GM21526 (cell line): ENCODE measurements around the gene FAM168A.

ENCODE experiments used
- ATAC-seq: cut with Tn5 transposase; IDR thresholded peaks from one replicate; pipeline ENCODE4 v1.9.1; 2021; ENCODE audit warnings: moderate library complexity; ENCODE audit not compliant: unreplicated experiment, low FRiP score

Gene FAM168A

DNA sequence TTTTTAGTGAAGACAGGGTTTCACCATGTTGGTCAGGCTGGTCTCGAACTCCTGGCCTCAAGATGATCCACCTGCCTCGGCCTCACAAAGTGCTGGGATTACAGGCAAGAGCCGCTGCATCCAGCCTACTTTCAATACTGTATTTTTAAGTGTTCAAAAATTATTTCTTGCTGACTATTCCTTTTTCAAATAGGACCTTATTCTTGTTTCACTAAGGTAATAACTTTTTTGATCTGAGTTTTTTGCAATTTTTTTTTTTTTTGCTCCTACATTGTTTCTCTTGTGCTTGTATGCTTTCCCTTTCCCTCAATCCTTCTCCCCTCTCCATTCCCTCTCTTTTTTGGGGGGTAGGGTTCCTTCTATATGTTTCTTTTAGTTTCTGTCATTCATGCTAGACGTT is 73.1 kb downstream of the FAM168A start:
- no peak for ATAC-seq

DNA sequence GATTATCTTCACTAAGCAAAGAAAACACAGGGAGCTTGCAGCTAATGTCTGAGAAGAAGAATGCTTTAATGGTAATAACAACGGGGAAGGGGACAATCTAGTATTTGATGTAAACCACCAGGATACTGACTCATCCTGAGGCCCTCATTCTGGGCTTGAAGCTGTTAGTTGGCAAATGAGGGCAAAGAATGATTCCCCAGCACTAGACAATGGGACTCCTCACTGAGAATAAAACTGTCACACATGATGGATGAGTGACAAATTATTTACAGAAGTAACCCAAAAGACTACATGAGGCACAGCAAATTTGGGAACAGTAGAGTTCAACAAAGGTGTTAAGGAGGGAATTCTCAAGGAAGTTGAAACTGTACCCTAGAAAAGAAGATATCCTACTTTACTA is 76.3 kb downstream of the FAM168A start:
- no peak for ATAC-seq

DNA sequence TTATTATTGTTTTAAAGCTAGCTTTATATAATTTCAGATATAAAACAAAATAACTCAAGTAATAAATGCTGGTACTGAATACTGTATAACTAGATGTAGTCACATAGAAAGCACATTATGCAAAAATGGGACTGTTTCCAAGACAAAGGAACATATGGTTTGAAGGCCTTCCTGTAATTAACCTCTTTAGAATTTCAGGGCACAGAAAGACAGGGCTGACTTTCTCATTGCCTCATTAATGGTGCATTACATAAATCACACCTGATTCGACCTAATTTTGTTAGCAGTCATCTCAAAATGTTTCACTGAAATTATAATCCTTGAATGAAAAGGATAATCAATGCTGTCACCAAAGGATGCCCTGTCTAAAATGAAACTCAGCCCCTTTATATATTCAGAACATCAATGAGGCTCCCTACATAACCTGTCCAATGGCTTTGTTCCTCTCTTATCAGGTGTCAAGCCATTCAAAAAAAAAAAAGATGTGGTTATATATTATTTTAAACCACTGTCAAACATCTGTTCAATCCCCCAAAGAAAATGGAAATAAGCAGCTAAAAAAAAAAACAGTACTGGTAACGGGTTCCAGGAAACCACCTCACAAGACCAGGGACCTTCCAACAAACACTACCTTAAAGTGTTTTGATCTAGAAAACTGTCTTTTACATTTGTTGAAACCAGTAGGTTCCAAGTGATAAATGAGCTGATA is 77.4 kb downstream of the FAM168A start:
- no peak for ATAC-seq

DNA sequence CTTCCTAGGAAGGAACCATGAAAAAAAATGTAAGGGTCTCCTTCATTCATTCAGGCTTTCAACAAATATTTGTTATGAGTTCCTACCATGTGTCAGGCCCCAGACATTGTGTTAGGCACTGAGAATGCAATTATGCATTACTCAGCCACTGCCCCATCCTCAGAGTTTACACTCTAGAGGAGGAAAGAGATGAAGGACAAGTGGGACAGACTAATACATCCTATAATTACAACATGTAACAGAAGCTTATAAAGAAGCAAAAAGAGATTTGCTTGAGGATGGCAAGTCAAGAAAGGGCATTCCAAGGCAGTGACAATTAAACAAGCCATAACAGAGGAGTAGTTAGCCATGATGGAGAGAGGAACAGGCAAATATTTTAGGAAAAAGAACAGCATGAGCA is 78.6 kb downstream of the FAM168A start:
- no peak for ATAC-seq

DNA sequence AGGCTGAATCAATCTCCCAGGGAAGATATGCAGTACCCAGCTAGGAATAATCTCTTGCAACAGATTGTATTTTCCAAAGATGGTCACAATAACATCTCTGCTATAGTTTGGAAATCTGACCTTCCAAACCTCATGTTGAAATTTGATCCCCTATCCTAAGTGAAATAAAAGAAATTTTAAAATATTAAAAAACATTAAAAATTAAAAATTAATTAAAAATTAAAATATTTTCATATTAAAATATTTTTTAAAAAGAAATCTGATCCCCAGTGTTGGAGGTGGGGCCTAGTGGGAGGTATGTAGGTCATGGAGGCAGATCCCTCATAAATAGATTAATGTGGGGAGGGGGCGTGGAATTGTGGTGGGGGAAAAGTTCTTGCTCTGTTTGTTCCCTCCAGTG is 79.7 kb downstream of the FAM168A start:
- no peak for ATAC-seq

DNA sequence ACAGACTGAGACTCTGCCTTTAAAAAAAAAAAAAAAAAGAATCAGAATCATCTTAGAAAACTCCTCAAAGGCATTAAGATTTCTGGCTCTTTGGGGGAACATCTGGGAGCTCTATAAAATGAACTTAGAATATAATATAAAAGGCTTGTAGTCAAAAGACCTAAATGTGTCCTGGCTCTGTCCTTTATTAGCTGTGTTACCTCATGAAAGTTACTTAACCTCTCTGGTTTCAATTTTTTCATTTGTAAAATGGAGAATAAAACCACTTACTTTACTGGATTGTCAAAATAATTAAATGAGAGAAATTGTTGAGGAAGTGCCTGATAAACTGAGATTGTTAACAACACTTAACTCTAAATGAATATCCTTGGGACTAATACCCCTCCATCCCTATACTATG is 81.8 kb downstream of the FAM168A start:
- no peak for ATAC-seq

DNA sequence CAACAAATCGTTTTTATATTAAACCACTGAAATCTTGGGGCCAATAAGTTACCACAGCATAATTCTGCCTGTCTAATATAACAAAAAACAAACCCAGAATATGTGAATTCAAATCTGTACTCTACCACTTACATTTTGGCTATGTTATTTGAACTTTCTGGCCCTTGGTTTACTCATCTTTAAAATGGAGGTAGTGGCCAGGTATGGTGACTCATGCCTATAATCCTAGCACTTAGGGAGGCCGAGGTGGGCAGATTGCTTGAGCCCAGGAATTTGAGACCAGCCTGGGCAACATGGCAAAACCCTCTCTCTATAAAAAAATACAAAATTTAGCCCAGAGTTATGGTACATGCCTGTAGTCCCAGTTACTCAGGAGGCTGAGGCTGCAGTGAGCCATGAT is 84.2 kb downstream of the FAM168A start:
- ATAC-seq = no peak

DNA sequence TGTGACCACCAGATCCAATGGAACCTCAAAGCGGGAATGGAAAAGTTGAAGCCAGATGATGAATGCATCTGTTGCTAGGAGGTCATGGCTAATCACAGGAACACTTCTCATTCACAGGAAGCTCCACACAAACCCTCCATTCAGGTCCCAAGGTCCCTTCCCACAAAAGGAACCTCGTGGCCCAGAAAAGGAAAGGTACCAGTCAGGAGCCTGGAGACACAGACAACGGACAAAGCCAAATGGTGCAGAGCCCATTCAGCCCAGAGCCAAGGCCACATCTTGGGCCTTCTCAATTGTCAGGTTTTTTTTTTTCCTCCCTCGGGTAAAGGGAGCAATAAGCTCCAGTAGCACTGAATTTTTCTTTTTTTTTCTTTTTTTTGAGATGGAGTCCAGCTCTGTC is 87.0 kb downstream of the FAM168A start:
- no peak for ATAC-seq

DNA sequence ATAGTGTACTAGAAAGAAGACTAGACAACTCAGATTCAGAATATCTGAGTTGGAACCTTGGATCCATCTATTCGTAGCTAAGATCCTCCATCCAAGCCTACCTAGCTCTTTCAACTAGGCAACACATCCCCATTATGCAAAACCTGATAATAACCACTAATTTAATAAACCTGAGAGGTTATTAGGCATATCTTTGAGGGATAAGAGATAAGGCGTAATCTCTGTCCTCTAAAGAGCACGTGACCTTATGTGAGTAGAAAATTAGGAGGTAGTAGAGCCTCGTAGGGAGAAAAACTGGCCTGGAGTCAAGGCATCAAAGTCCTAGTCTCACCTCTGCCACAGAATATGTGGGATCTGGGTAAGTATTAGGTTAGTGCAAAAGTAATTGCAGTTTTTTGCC is 87.8 kb downstream of the FAM168A start:
- no peak for ATAC-seq

DNA sequence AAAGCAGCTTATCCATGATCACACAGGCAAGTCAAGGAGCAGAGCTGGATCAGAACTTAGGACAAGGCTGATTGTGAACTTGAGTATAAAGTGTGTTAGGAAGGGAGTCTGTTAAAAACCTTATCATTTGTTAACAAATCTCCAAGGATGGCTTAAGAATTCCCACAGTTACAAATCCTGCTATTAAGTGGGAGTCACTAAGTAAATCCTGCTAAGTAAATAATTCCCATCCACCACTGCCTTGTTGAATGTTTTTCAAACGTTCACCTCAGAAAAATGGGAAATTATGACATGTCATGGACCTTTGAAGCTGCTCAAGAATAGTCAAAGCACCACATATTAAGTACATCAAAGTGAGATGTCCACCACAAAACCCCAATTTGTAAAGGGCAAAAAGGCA is 88.7 kb downstream of the FAM168A start:
- no peak for ATAC-seq

DNA sequence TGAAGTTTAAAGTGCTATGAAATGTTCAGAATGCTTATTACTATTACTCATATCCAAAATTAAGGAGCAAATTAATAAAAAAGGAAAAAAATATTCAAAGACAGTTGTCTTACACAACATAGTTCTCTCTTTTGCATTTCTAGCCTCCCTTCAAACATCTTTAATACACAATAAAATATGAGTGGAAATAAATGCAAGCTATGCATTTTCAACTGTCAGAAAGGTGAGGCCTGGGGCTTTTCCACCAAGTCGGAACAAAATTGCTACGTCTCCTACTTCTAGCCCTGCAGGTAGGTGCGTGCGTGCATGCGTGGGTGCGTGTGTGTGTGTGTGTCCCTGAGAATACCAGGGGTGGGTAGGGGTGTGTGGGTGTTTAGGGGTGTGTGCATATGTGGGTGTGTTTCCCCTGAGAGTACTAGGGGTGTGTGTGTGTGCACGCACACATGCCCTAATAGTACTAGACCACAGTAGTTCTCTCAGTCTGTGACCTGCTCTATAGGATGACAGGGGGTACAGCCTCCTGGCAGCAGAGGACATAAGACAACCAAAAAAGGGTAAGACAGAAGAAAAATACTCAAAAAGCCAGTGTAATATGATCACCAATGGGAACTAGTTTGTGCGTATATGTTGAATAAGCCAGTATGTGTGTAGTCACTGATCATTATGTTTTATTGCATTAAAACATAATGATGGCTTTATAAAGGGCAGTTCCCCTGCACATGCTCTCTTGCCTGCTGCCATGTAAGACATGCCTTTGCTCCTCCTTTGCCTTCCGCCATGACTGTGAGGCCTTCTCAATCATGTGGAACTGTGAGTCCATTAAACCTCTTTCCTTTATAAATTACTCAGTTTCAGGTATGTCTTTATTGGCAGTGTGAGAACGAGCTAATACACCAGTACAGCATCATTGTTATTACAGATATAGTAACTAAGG is 89.4 kb downstream of the FAM168A start:
- ATAC-seq = no peak

DNA sequence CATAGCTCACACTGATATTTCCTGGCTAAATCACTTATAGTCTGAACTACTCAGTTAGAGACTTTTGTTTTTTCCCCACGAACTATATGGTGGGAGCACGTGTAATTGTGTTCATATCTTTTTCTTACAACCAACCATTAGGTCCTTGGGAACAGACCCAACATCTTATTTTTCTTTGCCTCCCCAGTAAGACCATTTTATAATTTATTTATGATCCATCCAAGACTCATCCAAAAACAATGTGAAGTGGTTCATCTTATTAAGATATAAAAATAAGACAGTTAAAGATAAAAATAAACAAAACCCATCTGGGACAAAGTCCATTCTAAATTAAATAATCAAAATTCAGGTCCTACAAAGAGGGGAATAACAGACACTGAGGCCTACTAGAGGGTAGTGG is 90.8 kb downstream of the FAM168A start:
- ATAC-seq = no peak

DNA sequence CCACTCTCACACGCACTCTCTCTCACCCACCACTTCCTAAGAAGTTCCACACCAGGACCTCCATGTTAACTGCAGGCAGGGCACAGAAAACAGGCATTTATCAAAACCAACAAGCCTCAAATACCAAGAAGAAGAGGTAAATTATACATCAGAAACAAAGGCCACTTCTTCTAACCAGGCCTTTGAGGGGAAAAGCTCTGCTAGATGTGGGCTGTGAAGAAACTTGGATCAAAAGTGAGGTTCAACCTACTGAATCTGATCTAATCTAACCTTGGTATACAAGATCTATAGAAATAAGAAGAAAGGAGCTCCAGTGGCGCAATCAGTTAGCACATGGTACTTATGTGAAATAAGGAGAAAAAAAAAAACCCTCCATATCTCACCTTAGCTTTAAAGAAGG is 91.9 kb downstream of the FAM168A start:
- ATAC-seq = no peak

DNA sequence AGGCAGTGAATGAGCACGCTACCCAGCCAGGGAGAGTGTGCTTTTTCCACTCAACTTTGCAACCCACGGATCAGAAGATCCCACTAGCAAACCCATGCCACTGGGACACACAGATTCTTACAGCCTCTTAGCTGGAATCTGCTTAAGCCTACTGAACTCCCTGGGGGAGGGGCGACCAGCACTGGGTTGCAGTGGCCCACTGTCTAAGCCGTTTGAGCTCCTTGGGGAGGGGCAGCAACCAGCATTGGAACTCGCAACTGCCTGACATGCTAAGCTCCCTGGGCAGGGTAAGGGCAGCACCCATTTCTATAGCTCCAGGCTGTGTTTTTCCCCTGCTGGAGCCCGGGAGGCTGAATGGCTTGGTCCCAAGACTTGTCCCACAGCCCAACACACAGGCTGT is 99.6 kb downstream of the FAM168A start:
- ATAC-seq = no peak

DNA sequence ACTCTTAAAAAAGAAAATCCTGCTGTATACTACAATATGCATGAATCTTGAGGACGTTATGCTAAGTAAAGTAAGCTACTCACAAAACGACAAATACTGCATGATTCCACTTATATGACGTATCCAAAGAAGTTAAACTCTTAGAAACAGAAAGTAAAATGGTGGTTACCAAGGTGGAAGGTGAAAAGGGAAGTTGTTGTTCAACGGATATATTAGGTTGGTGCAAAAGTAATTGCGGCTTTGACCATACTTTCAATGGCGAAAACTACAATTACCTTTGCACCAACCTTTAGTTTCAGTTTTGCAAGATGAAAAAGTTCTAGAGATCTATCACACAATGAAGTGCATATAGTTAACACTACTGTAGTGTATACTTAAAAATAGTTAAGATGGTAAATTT is 101.8 kb downstream of the FAM168A start:
- no peak for ATAC-seq

DNA sequence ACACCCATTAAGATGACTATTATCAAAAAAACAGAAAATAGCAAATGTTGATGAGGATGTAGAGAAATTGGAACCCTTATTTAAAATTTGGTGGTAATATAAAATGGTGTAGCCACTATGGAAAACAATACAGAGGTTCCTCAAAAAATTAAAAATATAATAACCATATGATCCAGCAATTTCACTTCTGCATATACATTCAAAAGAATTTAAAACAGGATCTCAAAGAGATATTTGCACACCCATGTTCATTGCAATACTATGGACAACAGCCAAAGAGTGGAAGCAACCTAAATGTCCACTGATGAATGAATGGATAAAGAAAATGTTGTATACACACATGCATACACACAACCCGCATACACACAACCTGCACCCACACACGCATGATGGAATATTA is 102.2 kb downstream of the FAM168A start:
- no peak for ATAC-seq

DNA sequence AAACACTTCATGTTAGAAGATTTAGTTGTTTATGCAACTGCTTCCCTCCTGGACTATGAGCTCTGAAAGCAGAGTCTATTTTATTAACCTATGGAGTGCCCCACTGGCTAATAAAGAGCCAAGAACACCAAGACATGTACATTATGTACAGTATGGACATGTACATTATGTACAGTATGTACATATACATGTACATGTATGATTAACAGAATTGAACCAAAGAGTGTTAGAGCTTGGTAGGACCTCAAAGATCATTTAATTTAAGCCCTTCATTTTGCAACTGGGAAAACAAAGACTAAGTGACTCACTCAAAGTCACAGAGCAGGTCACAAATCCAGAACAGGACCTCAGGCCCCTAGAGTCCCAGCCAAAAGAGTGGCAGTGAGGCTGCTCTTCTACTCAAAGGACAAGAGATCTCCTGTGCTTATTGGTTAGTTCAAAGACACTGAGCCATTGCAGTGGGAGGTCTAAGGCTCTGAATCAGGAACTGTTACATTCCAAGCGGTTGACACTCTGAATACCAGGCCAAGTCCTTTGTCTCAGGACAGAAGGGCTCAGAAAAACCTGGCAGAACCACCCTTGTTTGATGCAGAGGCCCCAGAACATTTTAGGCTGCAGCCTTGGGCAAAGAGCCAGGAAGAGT is 103.8 kb downstream of the FAM168A start:
- ATAC-seq = no peak

DNA sequence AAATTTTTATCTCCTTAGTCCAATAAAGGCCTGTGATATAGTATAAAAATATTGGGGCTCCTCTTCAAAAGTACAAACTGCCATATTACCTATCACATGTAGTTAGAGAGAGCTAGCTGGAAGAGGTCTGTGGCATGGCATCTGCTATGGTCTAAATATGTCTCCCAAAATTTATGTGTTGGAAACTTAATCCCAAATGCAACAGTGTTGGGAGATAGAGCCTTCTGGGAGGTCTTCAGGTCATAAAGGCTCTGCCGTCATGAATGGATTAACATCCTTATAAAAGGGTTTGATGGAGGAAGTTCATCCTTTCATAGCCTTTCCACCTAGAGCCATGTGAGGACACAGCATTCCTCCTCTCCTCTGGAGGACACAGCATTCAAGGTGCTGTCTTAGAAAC is 116.3 kb downstream of the FAM168A start:
- no peak for ATAC-seq

DNA sequence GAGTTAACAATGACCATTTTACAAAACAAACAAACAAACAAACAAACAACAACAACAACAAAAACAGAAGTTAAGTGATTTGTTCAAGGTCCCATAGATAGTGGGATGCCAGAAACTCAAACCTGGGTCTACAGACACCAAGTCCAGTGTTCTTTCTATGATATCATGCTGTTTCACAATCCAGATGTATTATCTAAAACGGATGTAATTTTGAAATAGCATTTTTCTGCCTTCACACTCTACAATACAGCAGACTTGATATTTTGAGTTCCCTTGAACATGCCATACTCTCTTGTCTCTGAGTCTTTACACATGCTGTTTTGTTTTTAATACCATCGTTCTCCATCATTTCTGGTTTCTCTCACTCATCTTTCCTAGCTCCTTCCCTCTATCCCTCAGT is 117.2 kb downstream of the FAM168A start:
- no peak for ATAC-seq

DNA sequence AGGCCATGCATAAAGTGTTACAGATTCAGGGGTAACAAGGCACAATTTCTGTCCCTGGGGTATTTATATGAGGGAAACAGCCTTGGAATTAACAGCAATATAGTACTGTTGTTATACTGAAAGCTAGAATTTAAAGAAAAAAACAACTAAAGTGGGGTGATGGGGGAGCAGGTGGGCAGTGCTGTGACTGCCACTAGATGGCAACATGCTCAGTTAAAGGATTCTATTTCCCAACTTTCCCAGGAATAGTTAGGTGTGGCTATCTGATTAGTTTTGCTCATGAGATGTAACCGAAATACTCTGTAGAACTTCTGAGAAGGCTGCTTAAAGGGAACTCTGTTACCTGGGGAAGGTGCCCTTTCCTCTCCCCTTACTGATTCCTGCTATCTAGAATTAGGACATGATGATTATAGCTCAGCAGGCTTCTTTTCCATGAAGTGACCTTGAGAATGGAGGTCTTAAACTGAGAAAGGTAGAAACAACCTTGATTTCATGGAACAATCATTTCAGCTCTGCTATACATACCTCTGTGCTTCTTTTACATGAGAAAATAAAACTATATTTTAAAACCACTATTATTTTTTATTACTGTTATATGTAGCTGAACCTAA is 119.1 kb downstream of the FAM168A start:
- no peak for ATAC-seq

DNA sequence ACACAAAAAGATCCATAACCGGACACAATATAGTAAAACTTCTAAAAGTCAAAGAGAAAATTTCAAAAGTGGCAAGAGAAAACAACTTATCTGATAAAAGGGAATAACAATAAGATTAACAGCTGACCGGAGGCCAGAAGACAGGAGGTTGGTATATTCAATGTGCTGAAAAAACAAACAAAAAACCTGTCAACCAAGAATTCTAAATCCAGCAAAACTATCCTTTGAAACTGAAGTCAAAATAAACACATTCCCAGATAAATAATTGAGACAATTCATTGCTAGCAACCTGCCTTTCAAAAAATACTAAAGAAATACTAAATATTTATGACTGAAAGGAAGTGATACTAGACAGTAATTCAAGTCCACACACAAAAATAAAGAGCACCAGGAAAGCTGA is 120.4 kb downstream of the FAM168A start:
- ATAC-seq = no peak
